Measurements from ENCODE around the gene CPT1B.

The CPT1B gene

DNA sequence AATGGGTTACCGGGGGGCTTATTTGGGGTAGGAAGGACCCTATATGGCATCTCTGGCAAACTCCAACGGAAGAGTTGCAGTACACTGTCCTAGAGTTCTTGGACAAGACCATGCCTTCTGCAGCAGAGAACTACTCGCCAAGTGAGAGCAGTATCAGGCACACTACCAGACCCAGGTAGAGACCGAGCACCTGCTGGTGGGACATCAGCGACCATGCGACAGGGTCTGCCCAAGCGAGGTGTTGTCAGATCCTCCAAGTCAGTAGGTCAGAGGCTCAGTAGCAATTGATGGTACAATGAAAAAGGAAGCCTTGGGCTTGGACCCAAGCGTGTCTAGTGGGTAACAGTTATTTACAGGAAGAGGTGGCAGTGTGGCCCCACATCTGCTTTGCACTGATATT, 7.6 kb upstream of the CPT1B start:
- DNase-seq (ENCODE audit: low read depth in 2 of 2) = no peak

DNA sequence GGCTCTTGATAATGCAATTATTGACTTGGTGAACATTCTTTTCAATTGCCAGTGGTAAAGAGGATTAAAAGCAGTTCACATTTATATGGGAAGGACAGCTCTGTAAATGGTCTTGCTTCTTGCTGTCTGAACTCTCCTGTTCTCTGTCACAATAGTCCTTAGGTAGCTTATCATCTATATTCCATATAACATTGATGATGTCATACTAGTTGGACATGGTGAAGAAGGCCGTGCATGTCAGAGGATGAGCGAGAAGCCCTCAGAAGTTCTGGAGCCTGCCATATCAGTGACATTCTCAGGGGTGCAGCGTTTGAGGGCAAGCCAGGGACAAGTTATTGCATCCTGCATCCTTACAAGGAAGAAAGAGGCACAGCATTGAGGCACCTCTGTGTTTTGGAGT, 7.0 kb upstream of the CPT1B start:
- DNase-seq (ENCODE audit: low read depth in 2 of 2) = no peak

DNA sequence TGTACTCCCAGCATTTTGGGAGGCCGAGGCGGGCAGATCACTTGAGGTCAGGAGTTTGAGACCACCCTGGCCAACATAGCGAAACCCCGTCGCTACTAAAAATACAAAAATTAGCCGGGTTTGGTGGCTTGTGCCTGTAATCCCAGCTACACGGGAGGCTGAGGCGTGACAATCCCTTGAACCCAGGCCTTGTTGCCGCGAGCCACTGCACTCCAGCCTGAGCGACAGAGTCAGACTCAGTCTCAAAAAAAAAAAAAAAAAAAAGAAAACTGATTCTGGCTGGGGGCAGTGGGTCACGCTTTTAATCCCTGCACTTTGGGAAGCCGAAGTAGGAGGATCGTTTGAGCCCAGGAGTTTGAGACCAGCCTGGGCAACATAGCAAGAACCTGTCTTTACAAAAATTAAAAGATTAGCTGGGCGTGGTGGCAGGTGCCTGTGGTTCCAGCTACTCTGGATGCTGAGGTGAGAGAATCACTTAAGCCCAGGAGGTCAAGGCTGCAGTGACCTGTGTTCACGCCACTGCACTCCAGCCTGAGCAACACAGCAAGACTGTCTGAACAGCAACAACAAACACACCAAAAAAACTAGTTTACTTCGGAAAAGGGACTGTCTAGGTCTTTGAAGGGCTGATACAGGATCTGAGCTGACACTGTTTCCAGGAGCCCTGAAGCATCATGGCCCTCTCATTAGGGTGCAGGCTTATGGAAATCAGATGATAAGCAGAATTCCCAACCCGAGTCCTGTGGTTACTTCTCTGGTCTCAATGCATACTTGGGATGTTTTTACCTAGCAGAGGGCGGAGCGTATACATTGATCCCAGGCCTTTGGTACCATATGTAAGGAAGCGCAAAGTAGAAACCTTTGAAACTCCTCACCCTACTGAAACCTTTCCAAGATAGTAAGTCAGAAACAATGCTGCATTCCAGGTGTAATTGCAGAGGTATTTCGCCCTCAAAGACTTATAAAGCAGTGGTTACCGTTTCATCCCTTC, 6.2 kb upstream of the CPT1B start:
- DNase-seq (ENCODE audit: low read depth in 2 of 2) = no peak

DNA sequence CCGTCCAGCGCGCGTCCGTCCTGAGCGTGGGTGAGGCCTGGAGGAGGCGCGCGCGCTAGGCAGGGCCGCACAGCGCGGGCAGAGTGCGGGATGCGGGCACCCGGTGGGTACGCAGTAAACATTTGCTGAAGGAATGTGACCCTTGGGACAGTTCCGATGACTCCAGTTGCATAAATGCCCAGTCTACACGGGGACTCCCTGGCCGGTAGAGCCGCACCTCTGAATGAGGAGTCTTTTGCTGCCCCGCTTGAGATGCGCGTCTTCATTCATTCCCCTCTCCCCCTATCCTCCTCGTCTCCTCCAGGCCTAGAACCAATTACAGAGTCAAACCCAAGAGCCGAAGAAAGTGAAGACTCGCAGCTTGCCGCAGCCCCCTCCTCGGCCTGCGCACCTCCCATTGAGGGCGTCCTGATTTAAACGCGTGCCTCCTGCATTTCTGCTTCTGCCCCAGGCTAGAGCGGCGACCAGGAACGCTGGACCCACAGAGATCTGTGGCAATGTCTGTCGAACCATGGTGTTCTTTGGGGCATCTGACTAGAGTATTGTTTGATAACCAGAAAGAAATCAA, 5.2 kb upstream of the CPT1B start:
- no peak for DNase-seq (ENCODE audit: low read depth in 2 of 2)

DNA sequence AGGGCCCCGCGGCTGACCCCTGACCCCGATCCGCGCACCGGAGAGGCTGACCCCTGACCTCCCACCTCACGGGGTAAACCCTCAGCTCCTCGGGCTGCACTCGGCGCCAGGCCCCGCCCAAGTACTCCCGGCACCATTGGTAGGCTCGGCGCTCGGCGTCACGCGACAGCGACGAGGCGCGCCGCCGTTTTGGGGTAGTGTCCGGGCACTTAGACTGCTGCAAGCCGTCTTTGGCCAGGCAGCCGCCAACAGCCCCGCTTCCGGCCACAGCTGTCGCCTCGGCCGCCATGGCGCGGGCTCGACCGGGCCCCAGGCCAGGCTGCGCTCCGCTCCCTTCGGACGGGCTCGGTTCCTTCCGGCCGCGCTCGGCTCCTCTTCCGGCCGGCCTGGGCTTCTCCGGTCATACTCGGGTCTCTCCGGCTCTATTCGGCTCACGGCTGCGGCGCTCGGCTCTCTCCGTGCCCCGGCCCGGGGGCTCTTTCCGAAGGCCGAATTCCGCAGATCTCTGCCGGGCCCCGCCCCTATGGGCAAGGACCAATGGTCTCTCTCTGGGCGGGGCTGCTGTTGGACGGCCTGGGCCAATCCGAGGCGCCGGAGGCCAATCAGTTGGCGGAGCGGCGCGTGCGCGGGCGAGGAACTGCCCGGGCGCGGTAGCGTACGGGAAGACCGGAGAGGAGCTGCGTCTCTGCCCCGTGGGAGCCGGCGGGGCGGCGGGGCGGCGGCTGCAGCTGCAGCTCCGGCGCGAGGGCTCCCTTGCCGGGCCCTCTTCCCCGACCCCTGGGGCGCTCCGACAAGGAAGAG, 4.5 kb upstream of the CPT1B start, which contains the start of gene CHKB:
TSS of gene CHKB (minus strand) at position 357 of the 801 bp plus-strand sequence. CDS start at position 289, 68 bp downstream.
- DNase-seq (ENCODE audit: low read depth in 2 of 2) = peak; percentile 95 to 99

DNA sequence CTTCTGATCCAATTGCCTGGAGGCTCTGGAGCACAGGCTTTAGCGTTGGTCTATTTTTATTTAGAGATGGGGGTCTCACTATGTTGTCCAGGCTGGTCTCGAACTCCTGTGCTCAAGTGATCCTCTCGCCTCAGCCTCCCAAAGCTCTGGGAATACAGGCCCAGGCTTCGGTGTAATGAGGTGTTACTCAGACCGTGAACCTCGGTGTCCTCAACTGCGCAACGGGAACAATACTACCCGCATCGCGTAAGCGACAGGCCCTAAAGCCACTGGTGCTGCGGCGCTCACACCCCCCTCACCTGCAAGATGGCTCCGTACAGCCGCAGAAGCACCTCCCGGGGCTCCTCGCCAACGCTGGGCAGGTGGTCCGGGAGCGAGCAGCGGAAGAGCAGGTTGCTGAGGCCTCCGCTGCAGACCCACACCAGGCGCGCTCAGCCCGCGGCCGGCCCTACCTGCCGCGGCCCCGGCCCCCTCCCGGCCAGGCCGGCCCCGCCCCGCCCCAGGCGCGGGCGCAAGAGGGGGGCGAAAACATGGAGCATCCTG, 3.8 kb upstream of the CPT1B start:
- DNase-seq (ENCODE audit: low read depth in 2 of 2) = peak; percentile 21 to 23

DNA sequence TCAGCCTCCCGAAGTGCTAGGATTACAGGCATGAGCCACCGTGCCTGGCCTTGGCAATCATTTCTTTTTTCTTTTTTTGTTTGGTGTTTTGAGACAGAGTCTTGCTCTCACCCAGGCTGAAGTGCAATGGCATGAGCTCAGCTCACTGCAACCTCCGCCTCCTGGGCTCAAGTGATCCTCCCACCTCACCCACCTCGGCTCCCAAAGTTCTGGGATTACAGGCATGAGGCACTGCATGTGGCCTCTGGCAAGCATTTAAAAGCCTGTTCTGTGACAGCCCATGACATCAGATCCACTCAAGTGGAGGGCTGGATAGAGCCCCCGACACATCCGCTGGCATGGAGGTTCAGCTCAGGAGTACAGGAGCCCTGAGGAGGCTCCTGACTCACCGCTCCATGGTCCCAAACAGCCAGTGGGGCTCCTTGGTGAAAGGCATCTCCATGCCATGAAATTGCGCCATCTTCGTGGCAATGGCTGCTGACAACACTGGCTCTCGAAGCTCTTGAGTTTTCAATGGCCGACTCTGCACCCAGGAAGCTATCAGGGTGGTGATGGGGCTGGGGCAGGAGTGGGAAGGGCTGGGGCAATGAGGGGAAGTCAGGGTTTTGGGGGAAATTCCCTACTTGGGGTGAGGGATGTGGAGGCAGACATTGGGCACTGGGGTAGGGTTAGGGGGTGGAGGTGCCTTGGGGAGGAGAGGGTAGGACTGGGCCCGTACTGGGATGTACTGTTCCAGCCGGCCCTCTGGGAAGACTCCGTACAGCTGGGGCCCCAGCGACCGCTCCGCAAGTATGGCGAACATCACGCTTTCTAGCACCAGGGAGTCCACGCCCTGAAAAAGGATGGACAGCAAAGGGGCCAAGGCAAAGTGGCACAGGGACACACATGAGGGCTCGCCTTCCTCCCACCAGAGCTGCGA, 3.1 kb upstream of the CPT1B start:
- no peak for DNase-seq (ENCODE audit: low read depth in 2 of 2)

DNA sequence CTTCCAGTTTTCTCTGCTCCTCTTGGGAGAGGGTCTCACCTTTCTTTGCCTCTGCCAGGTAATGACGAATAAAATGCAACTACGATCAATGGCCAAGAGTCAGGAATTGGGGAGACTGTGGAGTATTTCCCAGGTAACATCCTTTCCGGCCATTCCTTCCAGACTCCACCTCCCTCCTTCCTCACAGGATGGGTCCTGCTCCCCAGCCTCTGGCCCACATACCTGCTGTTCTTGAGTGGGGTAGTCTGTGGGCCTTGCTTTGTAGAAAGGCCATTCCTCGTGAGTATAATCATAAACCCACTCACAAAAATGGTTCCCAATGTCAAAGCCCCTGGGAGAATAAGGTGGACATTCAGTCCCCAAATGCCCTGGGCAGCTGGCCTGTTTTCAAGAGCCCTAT, 1.5 kb upstream of the CPT1B start:
- no peak for DNase-seq (ENCODE audit: low read depth in 2 of 2)

DNA sequence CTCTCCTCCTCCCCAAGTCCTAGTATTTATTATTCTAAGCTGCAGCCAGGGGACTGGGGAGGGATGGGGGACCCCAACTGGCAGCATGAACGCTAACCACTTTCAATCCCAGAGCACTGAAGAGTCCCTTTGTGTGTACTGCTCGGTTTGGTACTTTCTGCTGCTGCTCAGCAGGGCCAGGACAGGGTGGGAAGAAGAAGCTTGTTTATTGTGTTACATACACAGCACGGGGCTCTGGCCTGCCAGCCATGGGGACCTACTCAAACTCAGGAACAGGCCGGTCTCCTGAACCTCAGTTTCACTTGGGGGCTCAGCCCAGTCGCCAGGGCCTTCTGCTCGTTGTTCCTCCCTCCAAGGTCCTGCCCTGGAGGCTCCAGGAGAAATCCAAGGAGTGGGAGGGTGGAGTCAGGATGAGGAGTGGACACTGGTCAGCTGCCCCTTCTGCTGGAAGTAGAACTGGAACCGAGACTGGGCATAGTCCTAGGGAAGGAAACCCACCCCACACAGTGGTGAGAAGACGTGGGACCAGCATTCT, 616 bp upstream of the CPT1B start:
- DNase-seq (ENCODE audit: low read depth in 2 of 2) = no peak

DNA sequence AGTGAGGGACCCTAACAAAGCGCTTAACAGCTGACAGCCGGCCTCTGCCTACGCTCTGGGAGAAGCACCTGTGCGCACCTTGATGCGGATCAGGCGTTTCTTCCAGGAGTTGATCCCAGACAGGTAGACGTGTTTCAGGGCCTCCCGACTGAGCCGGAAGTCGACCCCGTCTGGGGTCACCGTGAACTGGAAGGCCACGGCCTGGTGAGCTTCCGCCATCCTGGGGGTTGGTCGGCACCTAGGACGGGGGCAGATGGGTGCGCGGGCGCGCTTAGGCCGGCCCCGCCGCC, 585 bp downstream of the CPT1B start:
- DNase-seq (ENCODE audit: low read depth in 2 of 2) = no peak

DNA sequence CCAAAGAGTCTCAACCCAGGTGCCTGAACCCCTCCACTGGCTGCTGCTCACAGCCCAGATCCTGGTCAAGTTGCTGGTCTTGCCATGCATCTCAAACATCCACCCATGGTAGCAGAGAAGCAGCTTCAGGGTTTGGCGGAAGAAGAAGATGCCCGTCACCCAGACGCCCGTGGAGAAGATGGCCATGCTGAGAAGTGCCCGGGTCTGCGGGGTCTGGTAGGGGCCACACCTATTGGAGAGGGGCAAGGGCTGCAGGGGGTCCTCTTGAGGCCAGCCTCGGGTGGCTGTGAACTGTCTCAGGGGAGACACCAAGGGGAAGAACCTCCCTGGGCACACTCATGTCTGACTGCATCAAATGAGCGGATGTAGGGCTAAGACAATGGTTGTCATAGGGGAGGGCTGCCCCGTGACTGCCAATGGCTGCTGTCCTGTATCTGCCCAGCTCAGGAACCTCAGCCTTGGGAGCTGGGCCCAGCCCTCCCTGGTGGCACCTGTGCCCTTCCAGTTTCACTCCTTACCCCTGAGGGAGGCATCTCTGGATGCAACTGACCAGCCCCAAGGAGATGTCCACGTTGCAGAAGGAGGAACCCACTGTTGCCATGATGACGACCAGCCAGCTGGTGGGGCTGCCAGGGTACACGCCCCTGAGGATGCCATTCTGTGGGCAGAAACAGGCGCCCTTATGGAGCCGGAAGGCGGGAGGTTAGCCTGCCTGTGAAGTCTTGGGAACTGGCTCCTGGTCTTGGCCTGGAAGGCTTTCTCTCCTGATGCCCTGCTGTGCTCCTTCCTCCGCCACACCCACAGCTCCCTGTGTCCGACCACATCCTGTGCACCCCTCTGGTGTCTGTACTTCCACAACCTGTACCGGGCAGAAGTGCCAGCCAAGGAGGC, 1.2 kb downstream of the CPT1B start:
- DNase-seq (ENCODE audit: low read depth in 2 of 2) = no peak

DNA sequence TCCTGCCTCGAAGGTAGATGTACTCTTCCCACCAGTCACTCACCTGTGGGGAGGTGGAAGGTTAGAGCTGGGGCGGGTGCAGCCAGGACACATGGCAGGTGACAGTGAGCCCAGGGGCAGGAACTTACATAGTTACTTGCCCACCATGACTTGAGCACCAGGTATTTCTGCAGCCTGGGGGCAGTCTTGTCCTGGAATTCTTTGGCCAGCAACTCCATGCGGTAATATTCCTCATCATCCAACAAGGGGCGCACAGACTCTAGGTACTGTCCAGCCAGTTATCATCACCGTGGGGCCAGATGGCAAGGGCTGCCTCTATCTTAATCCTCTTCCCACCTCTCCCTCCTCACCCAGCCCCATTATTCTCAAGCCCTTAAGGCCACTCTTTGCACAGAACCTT, 2.2 kb downstream of the CPT1B start:
- no peak for DNase-seq (ENCODE audit: low read depth in 2 of 2)

DNA sequence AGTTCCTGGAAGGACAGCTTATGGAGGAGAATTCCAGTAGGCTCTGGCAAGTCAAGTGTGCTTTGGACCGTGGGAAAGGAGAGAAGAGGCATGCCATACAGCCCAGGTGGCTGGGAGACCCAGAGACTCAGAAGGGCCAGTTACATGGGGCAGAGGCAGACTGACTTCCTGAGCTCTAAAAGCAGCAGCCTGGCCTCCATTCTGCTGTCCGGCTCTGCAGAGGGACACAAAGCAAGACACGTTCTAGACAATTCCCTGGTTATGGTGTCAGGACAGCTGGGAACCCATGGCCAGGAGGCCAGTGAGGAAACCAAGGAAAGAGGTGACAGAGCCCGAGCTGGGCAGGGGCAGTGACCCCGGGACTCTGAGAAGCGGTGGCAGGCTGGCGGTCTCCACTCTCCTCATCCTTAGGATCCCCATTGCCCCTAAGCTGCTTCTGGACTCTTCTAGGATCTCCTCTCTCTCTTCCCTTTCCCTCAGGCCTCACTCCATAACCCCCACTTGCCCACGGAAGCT, 2.7 kb downstream of the CPT1B start:
- DNase-seq (ENCODE audit: low read depth in 2 of 2) = no peak

DNA sequence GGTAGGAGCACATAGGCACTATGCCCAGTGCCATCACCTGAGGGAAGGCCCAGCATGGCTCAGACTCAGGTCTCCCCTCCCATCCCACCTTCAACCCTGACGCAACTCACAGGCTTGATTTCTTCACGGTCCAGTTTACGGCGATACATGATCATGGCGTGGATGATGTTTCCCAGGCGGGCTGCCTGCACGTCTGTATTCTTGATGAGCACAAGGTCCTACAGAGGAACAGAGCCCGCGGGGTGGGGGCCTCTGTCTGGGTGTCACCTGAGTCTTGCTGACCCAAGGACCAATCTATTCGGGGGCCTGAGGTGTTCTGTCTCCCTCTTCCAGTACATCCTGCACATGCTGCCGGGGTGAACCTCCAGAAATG, 3.9 kb downstream of the CPT1B start:
- no peak for DNase-seq (ENCODE audit: low read depth in 2 of 2)

DNA sequence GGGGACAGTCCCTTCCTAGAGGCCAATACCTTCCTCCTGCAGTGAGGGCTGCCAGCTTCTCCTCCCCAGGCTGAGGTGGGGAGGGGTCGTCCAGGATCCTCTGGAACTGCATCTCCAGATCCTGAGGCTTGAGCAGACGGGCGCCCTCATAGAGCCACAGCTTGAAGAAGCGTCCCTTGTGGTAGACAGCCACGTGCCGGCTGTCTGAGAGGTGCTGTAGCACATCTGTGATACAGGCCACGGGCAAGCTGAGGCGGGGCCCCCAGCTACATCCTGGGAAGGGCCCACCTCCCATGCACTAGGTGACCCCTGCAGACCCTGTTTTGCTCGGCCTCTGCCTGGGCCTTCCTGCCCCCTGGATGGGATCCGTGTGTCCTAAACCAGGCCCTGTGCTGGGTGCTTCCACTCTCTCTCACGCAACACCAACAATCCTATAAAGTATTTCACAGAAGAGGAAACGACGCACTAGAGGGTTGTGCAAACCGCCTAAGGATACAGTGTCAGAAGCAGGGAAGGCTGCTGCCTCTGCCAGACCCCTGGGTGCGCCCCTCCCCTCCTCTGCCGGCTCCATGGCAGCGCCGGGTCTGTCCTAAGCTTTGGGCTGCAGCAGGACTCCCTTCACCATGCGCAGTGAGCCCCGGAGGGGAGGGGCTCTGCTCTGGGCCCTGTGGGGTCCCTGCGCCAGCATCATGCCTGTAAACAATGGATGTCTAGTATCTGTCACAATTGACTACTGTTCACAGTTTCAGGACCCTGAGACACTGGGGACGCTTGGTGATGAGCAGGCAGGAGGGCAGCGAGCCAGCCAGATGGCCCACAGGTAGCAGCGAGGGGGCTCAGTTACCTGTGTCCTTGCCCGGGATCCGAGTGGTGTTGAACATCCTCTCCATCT, 4.5 kb downstream of the CPT1B start:
- no peak for DNase-seq (ENCODE audit: low read depth in 2 of 2)

DNA sequence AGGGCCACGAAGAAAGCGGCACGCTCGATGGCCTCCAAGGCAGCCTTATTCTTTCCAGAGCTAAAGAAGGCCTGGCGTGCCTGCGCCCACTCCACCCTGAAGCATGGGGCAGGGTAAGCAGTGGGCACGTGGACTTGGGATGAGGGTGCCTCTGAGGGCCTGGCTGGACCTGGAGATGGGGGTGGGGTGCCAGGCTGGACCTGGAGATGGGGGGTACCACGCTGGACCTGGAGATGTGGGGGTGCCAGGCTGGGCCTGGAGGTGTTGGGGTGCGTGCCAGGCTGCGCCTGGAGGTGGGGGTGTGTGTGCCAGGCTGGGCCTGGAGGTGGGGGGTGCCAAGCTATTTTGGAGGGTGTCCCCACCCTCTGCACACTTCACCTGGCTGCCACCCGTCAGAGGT, 5.3 kb downstream of the CPT1B start:
- no peak for DNase-seq (ENCODE audit: low read depth in 2 of 2)

DNA sequence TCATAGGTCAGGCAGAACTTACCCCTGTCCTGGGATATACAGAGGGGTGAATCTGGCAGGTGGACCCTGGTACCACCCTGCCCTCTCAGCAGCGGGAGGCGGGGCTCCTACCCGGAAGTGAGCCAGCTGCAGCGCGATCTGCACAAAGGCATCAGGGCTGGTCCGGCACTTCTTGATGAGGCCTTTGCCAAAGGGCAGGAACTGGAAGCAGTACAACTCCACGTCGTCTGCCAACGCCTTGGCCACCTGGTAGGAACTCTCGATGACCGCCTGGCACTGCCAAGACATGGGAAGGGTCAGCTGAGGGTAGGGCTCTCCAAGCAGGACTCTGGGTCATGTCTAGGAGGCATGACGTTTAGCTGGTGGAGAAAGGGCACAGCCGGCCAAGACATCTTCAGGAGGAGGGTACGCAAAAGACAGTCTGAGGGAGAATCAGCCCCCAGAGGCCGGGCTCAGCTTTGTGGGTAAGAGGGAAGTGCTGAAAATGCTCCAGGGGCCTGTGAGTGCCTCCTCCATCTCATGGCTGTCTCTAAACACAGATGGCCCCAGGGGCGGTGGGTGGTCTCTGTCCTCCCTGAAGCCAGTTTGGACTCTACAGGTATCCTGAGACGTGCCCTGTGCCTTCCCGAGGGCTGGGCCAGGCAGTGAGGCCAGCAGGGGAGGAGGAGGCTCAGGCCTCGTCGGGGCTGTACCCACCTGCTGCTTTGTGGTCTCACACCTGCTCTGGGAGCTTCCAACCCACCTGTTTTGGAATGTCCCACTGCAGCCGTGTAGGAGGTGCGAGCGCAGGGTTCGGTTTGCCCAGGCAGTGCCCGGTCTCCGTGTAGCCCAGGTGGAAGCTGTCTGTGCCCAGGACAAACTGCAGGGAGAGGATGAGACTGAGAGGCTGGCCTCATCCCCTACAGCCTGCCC, 6.7 kb downstream of the CPT1B start:
- no peak for DNase-seq (ENCODE audit: low read depth in 2 of 2)

DNA sequence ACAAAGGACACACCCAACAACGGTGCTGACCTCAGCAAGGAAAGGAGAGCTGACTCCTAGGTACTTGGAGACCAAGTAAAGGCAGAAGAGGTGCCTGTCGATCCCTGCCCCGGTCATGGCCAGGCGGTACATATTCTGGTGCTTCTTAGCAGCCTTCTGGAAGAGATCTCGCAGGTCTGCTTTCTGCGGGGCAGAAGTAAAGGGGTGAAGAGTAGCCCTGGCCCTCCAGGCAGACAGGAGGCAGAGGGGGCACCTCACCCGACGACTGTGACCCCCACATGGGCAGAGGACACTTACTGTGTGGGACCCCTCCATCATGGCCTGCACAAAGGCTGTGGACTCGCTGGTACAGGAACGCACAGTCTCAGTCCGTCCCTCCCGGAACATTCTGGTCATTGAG, 7.4 kb downstream of the CPT1B start:
- no peak for DNase-seq (ENCODE audit: low read depth in 2 of 2)
